ENCODE data around the gene HOXB13. TPM values are rescaled to one million over a fixed set of nuclear protein-coding genes. Genes with fewer than 3 reads are reported as not detected.

Gene HOXB13
- total RNA-seq, 1 donor from 2014 or later = 0.10 TPM

DNA sequence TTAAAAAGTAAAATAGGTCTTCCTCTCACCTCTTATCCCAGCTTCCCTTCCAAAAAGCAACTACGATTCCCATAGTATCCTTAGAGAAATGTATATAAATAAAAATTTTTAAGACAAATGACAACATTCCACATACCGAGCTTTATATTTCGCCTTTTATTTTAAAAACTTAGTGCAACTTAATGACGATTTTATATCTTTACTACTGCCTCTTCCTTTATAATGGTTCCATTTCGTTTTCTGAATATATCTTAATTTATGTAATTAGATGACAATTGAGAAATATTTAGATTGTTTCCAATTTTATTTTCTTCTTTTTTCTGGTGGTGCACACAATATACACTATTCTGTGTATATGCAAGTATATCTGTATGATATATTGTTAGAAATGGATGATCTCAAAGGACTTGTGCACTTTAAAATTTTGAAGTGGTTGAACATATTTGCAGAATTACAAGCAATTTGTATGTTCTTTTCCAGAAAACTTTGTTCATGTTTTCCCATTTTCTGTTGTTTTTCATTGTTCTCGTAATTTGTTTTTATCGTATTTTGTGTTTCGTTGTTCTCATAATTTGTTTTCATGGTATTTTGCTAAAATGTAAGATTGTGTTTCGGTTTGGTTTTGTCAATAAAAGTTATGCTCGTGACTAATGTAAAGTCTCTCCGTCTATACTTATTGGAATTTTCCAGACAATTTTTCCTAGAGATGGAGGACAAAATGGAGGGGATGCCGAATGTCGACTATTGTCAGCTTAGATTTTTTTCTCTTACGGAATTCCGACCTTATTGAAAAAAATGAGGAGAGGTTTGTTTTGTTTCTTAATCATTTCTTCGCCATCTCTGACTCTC, 20.4 kb upstream of the HOXB13 start:
- DNase-seq (ENCODE audit: low read depth) = no peak

GRCh38 chr17:48747445-48748363, 19.2 kb upstream of the HOXB13 start:
- DNase-seq (ENCODE audit: low read depth) = no peak

- DNase-seq (ENCODE audit: low read depth) = no peak
Measured at GRCh38 chr17:48746916-48747444, 18.4 kb upstream of the HOXB13 start.

GRCh38 chr17:48745381-48746275, 17.1 kb upstream of the HOXB13 start:
- DNase-seq (ENCODE audit: low read depth) = no peak

DNA sequence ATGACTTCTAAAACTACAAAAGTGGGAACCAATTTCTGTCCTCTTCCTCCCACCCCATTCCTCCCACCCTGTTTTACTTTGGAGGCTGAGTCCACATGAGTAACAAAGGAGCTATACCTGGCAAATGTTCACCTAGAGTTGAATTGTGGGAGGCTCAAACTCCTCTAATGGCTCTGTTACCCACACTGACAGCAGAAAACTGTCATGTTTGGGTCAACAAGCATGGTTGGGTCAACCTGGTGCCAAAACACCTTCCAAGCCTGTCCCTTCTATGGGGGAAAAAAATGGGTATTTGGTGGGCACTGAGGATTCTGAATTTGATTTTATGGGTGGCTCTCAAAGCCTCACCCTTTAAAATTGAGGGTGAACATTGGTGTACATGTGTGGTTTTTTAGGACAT, 12.0 kb upstream of the HOXB13 start:
- no peak for DNase-seq (ENCODE audit: low read depth)

GRCh38 chr17:48738803-48739526, 10.4 kb upstream of the HOXB13 start:
- DNase-seq (ENCODE audit: low read depth) = no peak

- no peak for DNase-seq (ENCODE audit: low read depth)
Measured at GRCh38 chr17:48738424-48738802, 9.9 kb upstream of the HOXB13 start.

DNA sequence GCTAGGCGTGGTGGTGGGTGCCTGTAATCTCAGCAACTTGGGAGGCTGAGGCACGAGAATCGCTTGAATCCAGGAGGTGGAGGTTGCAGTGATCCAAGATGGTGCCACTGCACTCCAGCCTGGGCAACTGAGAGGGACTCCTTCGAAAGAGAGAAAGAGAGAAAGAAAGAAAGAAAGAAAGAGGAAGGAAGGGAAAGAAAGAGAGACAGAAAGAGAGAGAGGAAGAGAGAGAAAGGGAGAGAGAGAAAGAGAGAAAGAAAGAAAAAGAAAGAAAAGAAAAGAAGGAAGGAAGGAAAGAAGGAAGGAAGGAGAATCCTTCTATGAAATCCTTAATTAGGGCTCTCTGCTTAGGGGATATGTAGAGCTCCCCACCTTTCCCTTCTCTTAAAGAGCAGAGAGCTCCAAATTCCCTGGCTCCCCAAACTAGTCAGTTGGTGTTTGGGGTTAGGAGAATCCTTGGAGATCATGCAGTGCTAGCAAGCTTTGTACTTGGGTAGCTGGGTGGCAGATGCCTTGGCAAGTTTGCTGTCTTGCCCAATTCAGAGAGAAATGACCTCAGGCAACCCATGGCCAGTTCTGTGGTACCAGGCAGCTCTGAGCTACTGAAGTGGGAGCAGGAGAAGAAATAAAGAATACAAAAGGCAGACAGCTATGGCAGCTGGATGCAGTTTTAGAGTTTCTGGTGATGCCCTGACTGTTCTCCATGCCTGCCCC, 8.9 kb upstream of the HOXB13 start:
- DNase-seq (ENCODE audit: low read depth) = no peak

DNA sequence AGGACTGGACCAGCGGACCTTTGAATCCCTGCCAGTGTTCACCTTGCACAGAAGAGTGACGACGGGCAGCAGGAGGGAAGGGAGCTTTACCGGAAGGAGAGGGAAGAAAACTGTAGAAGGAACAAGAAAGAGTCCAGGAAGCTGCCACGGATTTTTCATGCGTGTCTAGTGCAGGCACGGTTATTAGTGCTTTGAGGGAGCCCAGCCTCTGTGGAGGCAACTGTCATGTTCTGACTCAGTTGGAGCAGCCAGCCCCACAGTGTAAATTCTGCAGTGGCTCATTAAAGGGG, 6.5 kb upstream of the HOXB13 start:
- DNase-seq (ENCODE audit: low read depth) = no peak

- DNase-seq (ENCODE audit: low read depth) = no peak
Measured at GRCh38 chr17:48734333-48735061, 5.9 kb upstream of the HOXB13 start.

GRCh38 chr17:48733632-48734328, 5.2 kb upstream of the HOXB13 start:
- DNase-seq (ENCODE audit: low read depth) = no peak

- no peak for DNase-seq (ENCODE audit: low read depth)
Measured at GRCh38 chr17:48732688-48733629, 4.4 kb upstream of the HOXB13 start.

GRCh38 chr17:48731355-48731754, 2.8 kb upstream of the HOXB13 start:
- no peak for DNase-seq (ENCODE audit: low read depth)

- no peak for DNase-seq (ENCODE audit: low read depth)
Measured at GRCh38 chr17:48730240-48730550, 1.6 kb upstream of the HOXB13 start.

DNA sequence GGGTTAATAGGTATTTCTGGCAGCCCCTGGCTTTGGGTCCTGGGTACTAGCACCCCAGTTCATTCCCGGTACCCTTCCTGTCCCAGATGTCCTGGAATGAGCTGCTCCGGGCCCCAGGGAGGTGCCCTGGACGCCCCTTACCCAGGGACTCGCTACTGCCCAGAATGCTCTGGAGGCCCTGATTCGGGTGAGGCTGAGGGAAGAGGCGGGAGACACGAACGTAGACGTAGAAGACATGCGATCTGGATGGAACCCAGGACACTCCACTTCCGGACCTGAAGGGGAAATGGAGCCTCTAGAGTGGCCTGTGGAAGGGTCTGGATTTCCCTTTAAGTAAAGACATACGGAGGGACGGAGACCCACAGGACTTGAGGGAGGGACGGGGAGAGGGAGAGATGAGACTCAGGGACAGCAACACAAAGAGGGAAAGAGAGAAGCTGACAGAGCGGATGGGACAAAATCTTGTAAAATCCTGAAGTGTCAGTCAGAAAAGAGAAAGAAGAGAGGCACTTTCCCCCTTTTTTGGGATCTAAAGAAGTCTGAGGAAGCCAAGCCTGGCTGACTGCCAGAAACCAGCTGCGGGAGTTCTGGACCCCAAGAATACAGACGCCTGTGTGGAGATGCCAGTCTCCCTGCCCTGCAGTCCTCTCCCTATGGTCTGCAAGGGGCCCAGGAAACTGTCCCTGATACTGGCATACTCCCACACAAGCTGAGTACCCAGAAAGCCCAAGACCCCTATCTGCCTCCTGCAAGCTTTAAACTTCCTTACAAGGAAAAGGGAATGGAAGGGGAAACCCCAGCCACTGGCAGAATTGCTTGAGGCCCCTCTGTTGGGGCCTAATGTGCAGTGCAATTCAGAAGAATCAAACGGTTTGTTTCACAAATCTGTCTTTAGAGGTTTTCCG, 1.0 kb upstream of the HOXB13 start:
- no peak for DNase-seq (ENCODE audit: low read depth)

- DNase-seq (ENCODE audit: low read depth) = no peak
Measured at GRCh38 chr17:48727415-48728175, 955 bp downstream of the HOXB13 start.

Measured in renal cortical epithelial cell (primary cell).